NK-92 treated with Interleukin-12 subunit alpha and Interleukin-12 subunit beta, amount 100 ng/mL, for 24 hours (cell line): Measurements from ENCODE around the gene NBL1.

Source experiments
- DNase-seq: peaks from one replicate; lab custom pipeline; 2025; lab: John Stamatoyannopoulos, UW

The NBL1 gene

DNA sequence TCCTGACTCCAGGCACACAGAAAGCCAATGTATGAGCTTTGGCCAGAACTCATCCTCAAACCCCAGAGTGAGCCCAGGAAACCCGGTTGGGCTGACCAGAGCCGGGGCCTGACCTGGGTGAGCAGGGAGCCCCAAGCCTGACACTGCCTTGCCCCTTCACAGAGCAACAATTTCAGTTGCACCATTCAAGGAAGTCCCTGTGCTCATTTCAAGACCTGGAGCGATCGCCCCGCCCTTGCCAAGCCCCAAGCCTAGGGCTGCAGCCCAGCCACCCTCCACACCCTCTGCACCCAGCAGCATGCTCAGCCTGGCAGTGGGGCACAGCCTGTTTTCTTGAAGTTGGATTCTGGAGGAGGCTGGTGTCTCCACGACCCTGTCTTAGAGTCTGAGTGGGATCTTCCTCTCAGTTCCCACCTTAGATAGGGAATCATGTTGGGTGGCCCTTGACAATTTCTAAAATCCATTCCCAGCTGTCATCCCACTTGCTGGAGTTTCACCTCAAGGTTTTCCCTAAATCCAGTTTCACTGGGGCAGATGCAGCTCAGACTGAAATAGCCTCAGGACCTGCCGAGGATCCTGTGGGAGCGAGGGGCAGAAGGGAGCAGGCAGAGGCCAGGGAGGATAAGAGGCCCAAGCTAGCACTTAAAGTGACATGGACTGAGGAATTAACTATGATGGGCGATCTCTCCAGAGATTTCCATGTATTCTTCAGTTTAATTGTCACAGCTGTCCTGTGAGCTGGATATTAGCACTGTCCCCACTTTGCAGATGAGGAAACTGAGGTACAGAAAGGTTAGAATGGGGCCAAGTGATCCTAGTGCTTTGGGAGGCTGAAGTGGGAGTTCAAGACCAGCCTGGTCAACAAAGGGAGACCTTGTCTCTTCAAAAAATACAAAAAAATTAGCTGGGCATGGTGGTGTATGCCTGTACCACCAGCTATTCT is 2.5 kb downstream of the NBL1 start:
- no peak for DNase-seq

- DNase-seq = no peak
Measured at GRCh38 chr1:19647643-19648042, 3.5 kb downstream of the NBL1 start.

GRCh38 chr1:19648239-19648638 is 4.1 kb downstream of the NBL1 start:
- no peak for DNase-seq

DNA sequence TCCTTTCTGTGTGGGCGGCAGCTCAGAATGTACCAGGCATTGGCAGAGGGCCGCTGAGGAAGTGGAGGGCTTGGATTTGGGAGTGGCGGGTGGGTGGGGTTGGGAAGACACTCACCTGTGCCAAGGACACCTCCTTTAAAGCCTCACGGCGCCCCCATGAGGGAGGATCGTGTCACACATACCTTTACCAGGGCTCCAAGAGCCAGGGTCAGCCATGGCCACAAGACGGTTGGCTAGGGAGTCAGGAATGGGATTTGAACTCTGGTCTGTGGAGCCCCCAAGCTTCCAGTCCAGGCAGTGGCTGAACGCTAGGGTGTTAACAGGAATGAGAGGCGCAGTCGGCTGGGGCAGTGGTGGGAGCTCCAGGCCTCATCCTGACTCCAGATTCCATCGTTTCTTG is 4.6 kb downstream of the NBL1 start:
- DNase-seq = no peak

GRCh38 chr1:19650416-19651140 is 6.5 kb downstream of the NBL1 start:
- no peak for DNase-seq

- DNase-seq = peak; percentile 14
Measured at GRCh38 chr1:19651141-19651737, 7.1 kb downstream of the NBL1 start.

DNA sequence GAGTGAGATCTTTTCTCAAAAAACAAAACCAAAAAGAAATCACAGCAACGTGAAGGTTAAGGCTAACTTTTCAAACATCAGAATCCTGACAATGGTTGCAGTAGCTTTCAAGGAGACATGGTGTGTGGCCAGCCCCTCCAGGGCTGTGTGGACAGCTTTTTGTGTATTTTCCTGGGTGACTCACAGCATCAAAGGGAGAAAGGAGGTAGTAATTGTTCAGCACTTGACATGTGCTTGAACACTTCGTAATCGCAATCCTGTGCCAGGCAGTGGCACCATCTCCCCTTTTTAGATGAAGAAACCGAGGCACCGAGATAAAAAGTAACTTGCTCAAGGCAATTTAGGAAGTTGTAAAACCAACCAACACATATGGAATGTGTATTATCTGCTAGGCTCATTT is 10.3 kb downstream of the NBL1 start:
- no peak for DNase-seq

DNA sequence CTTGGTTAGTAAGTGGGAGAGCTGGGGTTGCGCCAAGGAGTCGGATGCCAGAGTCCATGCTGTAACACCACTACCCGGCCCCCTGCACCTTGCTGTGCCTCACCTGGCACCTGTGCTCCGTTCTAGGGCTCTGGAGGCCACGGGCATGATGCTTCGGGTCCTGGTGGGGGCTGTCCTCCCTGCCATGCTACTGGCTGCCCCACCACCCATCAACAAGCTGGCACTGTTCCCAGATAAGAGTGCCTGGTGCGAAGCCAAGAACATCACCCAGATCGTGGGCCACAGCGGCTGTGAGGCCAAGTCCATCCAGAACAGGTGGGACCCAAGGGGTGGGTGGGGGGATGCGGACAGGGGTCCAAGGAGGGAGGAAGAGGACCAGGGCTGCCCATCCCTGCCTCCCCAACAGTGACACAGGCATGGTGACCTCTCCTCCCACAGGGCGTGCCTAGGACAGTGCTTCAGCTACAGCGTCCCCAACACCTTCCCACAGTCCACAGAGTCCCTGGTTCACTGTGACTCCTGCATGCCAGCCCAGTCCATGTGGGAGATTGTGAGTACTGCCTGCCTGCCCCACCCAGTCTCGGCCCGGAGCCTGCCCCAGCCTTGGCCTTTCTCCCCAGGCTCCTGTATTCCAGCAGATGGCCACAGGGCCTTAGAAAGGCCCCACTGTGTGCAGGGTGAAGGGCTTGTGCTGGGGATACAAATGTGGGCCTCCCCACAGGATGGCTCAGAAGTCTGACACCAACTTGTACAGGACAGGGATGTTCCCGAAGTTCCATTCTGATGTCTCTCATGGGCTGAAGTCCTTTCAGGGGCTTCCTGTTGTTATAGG is 11.0 kb downstream of the NBL1 start:
- no peak for DNase-seq

GRCh38 chr1:19655718-19656080 is 11.6 kb downstream of the NBL1 start:
- no peak for DNase-seq

DNA sequence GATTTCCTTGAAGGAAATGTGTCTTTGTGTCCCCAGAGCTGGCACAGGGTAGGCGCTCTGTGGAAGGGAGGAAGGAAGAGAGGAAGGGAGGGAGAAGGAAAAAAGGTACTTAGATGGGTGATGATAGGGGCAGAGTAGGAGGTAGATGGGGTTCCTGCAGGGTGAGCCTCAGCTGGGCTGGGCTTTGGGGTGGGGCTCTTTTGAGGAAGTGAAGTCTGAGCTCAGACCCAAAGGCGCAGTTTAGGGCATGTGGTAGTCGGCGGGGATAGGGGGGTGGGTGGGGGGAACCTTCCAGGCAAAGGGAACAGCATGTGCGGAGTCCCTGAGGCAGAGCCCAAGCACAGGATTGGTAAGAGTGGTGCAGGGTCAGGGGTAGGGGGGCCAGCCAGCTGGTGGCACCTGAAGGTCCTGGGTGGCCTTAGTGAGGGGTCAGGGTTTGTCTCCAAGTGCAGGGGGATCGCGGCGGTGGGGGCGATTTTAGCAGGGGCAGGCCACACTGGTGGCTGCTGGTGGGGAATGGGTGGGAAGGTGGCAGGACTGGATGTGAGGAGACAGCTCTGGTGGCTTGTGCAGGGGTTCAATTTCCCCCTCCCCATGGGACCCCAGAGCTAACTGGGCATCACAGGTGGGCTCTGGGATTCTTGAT is 12.1 kb downstream of the NBL1 start:
- DNase-seq = no peak

DNA sequence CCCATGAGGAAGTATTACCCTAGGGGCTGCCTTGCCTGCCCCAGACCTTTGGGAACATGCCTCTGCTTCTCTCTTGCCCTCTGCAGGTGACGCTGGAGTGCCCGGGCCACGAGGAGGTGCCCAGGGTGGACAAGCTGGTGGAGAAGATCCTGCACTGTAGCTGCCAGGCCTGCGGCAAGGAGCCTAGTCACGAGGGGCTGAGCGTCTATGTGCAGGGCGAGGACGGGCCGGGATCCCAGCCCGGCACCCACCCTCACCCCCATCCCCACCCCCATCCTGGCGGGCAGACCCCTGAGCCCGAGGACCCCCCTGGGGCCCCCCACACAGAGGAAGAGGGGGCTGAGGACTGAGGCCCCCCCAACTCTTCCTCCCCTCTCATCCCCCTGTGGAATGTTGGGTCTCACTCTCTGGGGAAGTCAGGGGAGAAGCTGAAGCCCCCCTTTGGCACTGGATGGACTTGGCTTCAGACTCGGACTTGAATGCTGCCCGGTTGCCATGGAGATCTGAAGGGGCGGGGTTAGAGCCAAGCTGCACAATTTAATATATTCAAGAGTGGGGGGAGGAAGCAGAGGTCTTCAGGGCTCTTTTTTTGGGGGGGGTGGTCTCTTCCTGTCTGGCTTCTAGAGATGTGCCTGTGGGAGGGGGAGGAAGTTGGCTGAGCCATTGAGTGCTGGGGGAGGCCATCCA is 12.8 kb downstream of the NBL1 start:
- no peak for DNase-seq

DNA sequence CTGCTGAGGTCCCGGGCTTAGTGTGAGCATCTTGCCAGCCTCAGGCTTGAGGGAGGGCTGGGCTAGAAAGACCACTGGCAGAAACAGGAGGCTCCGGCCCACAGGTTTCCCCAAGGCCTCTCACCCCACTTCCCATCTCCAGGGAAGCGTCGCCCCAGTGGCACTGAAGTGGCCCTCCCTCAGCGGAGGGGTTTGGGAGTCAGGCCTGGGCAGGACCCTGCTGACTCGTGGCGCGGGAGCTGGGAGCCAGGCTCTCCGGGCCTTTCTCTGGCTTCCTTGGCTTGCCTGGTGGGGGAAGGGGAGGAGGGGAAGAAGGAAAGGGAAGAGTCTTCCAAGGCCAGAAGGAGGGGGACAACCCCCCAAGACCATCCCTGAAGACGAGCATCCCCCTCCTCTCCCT is 13.4 kb downstream of the NBL1 start:
- DNase-seq = no peak

DNA sequence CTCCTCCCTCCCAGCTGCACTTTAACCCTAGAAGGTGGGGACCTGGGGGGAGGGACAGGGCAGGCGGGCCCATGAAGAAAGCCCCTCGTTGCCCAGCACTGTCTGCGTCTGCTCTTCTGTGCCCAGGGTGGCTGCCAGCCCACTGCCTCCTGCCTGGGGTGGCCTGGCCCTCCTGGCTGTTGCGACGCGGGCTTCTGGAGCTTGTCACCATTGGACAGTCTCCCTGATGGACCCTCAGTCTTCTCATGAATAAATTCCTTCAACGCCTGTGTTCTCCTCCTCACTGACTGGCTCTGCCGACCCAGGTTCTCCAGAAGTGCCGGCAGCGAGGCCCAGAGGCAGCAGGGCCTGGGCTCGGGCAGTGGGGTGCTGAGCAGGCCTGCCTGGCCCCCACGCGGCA is 14.1 kb downstream of the NBL1 start:
- DNase-seq = no peak

DNA sequence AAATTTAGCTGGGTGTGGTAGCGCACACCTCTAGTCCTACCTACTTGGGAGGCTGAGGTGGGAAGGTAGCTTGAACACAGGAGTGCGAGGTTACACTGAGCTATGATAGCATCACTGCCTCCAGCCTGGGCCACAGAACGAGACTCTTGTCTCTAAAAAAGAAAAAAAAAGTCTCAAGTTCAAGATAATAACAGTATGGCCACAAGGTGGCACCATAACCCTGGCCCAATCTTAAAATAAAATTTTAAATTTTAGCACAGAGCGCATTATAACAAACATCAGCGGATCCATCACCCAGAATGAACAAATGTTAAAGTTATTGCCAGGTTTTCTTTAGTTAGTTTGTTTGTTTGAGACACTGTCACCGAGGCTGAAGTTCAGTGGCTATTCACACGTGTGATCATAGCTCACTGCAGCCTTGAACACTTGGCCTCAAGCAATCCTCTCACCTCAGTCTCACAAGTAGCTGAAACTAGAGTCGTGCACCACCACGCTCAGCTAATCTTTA is 17.7 kb downstream of the NBL1 start:
- DNase-seq = no peak

DNA sequence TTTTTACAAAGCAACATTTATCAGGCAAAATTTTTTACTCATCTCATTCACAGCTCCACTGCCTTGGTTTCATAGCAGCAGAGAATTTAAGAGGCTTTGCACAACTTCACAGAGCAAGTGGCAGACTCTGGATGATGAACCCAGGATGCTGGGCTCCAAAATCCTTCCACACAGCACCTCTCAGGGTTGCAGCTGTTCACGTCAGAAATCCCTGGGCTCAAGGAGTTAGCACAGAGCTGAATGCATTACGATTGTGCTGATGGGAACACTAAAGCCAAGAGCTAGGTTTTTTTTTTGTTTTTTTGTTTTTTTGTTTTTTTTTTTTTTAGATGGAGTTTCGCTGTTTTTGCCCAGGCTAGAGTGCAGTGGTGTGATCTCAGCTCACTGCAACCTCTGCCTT is 18.2 kb downstream of the NBL1 start:
- no peak for DNase-seq

DNA sequence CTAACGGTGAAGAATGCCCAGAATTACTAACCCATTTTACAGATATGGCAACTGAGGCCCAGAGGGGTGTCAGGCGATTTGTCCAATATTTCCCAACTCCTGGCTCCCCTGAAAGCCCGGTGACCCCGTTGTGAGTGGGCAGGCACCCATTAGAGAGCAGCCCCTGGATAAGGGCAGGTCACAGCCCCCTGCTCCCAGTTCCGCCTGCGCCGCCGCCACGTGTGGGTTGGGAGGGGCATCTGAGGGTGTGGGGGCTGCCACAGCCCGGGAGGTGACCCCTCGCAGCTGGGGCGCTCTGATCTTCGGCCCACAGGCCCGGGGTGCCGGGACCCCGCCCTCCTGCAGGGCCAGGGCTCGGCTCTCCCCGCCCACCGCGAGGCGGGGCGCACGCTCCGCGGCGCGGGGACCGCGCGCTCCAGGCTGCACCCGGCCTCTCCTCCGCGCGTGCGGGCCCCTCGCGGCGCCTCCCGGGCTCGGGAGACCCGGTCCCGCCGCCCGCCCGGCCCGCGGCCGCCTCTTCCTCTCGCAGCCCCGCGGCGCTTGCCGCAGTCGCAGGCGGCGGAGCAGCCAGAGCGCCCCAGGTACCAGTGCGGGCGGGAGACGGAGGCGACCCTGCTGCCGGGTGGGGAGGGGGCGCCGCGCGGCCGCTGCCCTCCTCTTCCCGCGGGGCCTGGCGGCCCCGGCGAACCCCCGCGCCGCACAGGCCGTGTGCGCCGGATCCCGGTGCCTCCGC is 20.5 kb downstream of the NBL1 start, which contains the start of gene HTR6:
Gene HTR6 (plus strand): TSS at position 423 of the 733 bp plus-strand sequence. CDS start 879 bp downstream, outside the sequence.
- no peak for DNase-seq

DNA sequence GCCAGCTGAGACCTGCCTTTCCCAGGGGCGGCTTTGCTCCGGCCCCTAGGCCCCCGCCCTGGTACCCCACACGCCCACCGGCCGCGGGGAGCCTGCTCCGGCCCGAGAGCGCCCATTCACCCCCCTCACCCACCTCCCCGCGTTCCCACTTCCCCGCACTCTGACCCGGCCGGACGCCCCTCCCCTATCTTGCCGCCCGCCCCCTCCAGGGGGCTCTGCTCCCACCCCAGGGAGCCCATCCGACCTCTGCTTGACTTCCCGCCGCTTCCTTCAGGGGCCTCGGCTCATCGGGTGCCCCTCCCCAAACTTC is 21.0 kb downstream of the NBL1 start:
- no peak for DNase-seq

- no peak for DNase-seq
Measured at GRCh38 chr1:19665496-19666465, 21.7 kb downstream of the NBL1 start.

GRCh38 chr1:19668888-19669287 is 24.8 kb downstream of the NBL1 start:
- no peak for DNase-seq
